ENCODE data around the gene FGF21.

FGF21 gene

DNA sequence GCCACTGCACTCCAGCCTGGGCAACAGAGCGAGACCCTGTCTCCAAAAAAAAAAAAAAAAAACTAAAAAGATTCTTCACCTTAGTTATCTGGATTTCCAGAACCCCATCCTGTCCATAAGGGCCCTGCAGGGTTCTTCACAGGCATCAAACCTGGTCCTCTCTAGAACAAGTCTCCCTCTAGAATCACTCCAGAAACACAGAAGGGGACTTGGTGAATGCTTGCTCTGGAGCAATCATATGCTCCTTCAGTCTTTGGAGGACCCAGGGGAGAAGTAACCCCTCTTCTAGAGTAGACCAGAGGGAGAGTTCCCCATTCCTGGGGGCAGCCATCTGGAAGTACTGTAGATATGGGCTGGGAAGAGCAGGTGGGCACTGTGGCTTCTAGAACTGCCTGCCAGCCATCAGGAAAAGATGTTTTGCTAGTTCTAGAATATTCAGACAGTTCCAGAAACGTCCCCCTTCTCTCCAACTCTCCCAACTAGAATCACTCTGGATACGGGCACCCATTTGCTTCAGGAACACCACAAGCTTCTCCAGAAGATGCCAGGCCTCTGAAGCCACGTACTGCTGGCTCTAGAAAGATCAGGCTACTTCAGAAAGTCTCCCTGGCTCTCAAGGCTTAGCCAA lies 5.6 kb upstream of the FGF21 start:
- TF ChIP-seq, protein P1, sequence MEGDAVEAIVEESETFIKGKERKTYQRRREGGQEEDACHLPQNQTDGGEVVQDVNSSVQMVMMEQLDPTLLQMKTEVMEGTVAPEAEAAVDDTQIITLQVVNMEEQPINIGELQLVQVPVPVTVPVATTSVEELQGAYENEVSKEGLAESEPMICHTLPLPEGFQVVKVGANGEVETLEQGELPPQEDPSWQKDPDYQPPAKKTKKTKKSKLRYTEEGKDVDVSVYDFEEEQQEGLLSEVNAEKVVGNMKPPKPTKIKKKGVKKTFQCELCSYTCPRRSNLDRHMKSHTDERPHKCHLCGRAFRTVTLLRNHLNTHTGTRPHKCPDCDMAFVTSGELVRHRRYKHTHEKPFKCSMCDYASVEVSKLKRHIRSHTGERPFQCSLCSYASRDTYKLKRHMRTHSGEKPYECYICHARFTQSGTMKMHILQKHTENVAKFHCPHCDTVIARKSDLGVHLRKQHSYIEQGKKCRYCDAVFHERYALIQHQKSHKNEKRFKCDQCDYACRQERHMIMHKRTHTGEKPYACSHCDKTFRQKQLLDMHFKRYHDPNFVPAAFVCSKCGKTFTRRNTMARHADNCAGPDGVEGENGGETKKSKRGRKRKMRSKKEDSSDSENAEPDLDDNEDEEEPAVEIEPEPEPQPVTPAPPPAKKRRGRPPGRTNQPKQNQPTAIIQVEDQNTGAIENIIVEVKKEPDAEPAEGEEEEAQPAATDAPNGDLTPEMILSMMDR (IDR thresholded peaks at IDR 0.05; ENCODE audit: unreplicated experiment in 3 of 3), result no peak
- Mint-ChIP-seq H3K4me1 (peaks cover 29% of the 10 kb centered on the region), H3K27me3 (ENCODE audit: low read depth) (peaks cover 43% of the 10 kb centered on the region), H3K9me3 (peaks cover 2% of the 10 kb centered on the region), H3K4me3 (no peak overlapping the region), H3K36me3 (ENCODE audit: low read depth) (peaks cover 4% of the 10 kb centered on the region), H3K27ac (no peak overlapping the region)

DNA sequence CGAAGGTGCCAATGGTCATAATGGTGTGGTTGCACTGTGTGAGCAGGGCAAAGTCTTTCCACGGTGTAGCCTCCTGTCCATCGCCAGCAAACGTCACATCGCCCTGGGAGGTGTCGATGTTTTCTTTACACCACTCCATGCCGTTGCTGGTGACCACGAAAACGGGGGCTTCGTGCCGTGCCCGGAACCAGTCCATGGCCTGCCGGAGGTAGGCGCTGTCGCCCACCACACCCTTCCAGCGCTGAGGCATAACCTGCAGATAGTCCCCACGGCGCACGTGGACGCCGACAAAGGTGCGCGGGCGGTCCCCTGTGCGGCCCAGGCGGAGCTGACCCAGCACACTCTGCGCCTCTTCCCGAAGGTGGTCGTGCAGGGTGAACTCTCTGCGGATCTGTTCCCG lies 5.0 kb upstream of the FGF21 start:
- Mint-ChIP-seq H3K27me3 (ENCODE audit: low read depth) (peaks cover 44% of the 10 kb centered on the region), H3K9me3 (peaks cover 2% of the 10 kb centered on the region), H3K27ac (no peak overlapping the region), H3K4me3 (peak overlapping the region in 1 of 3 experiments; percentile 82), H3K4me1 (peaks cover 29% of the 10 kb centered on the region), H3K36me3 (ENCODE audit: low read depth) (peaks cover 4% of the 10 kb centered on the region)
- TF ChIP-seq, protein P1 (IDR thresholded peaks at IDR 0.05; ENCODE audit: unreplicated experiment in 3 of 3), result no peak

DNA sequence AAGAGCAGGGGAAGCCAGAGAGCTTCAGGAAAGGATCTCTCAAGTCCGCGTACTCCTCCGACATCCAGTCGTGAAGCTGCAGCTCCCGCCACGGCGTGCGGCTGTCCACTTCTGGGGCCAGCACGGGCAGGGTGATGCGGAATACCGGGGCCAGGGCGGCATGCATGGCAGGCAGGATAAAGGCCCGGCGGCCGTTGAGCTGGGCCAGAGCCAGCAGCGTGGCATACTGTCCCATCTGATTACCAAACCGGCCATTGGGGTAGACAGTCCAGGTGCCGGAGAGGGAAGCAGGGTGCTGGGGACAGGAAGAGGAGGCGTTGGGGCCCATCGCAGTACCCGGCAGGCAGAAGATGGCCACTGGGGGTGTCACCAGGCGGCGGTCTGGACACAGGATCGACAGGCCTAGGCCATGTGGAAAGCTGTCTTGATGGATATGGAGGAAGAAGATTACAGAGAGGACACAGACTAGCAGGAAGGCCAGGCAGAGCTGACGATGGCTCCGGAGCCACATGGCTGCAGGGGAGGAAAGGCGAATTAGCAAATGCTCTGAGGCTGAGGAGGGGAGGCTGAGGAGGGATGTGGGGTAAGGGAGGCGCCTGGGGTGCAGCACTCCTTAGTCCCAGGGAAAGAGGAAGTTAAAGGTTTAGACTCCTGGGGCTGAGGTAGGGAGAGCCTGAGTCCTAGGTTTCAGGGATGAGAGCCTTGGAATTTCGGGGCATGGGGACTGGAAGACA lies 4.4 kb upstream of the FGF21 start:
- Mint-ChIP-seq H3K36me3 (ENCODE audit: low read depth) (peaks cover 4% of the 10 kb centered on the region), H3K27me3 (ENCODE audit: low read depth) (peaks cover 44% of the 10 kb centered on the region), H3K27ac (peak overlapping the region in 1 of 3 experiments; percentile 4), H3K4me3 (peak overlapping the region; percentile 51 to 82 (median 78)), H3K4me1 (peaks cover 29% of the 10 kb centered on the region), H3K9me3 (peaks cover under 1% of the 10 kb centered on the region)
- TF ChIP-seq, protein P1 (IDR thresholded peaks at IDR 0.05; ENCODE audit: unreplicated experiment in 3 of 3), result no peak

DNA sequence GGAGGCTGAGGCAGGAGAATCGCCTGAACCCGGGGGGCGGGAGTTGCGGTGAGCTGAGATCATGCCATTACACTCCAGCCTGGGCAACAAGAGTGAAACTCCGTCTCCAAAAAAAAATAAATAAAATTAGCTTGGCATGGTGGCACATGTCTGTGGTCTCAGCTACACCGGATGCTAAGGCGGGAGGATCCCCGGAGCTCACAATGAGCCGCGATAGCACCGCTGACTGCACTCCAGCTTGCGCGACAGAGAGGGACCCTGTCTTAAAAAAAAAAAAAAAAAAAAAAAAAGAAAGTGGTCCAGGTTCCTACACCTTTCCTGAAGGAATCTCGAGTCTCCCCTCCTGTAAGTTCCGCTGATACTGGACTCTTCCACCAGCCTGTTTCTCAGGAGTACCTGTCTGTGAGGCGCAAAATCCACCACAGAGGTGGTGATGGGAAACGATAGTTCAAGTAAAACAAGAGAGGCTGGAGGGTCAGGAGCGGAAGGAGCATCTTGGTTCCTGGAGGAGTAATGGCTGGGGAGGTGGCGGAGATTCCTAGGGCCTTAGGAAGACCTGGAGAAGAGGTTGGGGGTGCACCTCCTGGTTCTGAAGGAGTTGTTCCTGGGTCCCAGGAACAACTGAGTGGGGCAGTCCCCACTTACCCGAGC lies 3.4 kb upstream of the FGF21 start:
- Mint-ChIP-seq H3K4me3 (peak overlapping the region; percentile 82 to 89 (median 86)), H3K27me3 (ENCODE audit: low read depth) (peaks cover 40% of the 10 kb centered on the region), H3K27ac (peak overlapping the region in 1 of 3 experiments; percentile 52), H3K9me3 (no peaks in the 10 kb centered on the region), H3K4me1 (peaks cover 29% of the 10 kb centered on the region), H3K36me3 (ENCODE audit: low read depth) (no peaks in the 10 kb centered on the region)
- TF ChIP-seq, protein P1 (IDR thresholded peaks at IDR 0.05; ENCODE audit: unreplicated experiment in 3 of 3), result no peak

DNA sequence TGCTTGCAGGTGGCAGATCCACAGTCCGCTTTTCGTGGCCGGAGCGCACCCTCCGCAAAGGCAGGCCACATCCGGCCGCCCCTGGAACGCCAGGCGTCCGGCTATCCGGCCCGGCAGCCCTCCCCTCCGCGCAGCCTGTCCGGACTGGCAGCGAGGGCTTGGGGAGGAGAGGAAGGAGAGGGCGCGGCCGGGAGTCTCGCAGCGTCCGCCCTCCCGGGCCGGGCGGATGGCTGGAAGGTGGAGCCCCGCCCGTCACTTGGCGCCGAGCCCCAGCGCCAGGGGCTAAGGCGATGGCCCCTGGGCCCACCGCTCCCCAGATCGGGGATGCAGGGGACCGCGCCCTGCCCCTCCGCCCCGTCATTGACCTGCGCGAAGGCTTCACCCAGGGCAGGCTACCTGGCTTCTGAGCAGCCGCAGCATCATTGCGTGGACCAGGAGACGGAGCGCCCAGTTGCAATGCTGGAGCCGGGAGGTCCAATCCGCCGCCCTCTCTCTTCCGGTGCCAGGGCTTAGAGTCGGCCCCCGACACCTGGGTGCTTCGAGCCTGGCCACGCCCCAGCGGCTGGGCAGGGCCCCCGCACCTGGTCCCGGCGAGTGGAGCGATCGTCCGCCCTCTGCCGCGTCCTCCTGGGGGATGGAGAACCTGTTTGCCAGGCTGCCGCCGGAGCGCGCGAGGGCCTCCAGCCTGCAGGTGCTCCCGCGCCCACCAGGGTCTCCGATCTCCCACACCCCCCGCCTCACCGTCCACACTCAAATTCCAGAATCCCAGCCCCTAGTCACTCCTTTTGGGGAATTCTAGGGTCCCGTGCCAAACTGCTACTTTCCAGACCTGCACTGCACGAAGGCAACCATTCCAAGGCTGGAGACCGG lies 2.6 kb upstream of the FGF21 start, which contains the start of gene FUT1:
Gene FUT1 (minus strand): TSS at position 146 of the 870 bp plus-strand sequence. CDS start 1,360 bp downstream, outside the sequence.
- peak within 1 kb of the TSS; percentile 82 to 89 (median 86) for H3K4me3 Mint-ChIP-seq
- peak within 1 kb of the TSS; percentile 4 to 55 (median 20) for H3K27ac Mint-ChIP-seq
- H3K9me3 Mint-ChIP-seq, result no peaks in the 10 kb centered on the region
- H3K36me3 Mint-ChIP-seq (ENCODE audit: low read depth), result no peaks in the 10 kb centered on the region
- TF ChIP-seq, protein P1 (IDR thresholded peaks at IDR 0.05; ENCODE audit: unreplicated experiment in 3 of 3), result peak in 2 of 3 experiments; percentile 24
- peaks cover 23% of the 10 kb centered on the region for H3K4me1 Mint-ChIP-seq
- peaks cover 40% of the 10 kb centered on the region for H3K27me3 Mint-ChIP-seq (ENCODE audit: low read depth)

All from nephron (organoid).